GM21786 (cell line): ENCODE measurements around the gene PTPRN2.
"Not testable (repeated sequence)": the region's sequence is repeated elsewhere in the genome, so short reads cannot be mapped to it uniquely, and the experiment has no call there.

Source experiments
- ATAC-seq: cut with Tn5 transposase; IDR thresholded peaks from one replicate; pipeline ENCODE4 v1.9.1; 2021; ENCODE audit not compliant: unreplicated experiment

PTPRN2 gene

GRCh38 chr7:157850481-157851444 is 736.9 kb downstream of the PTPRN2 start:
- no peak for ATAC-seq

- ATAC-seq: no peak
These were observed 737.9 kb downstream of the PTPRN2 start for GRCh38 chr7:157849726-157850125.

GRCh38 chr7:157849341-157849596 is 738.4 kb downstream of the PTPRN2 start:
- ATAC-seq: no peak

GRCh38 chr7:157848508-157849340 is 738.9 kb downstream of the PTPRN2 start:
- no peak for ATAC-seq

- ATAC-seq: not testable (repeated sequence)
These were observed 739.7 kb downstream of the PTPRN2 start for GRCh38 chr7:157847756-157848487.

GRCh38 chr7:157846746-157847145 is 740.9 kb downstream of the PTPRN2 start:
- ATAC-seq: not testable (repeated sequence)

GRCh38 chr7:157846271-157846670 is 741.4 kb downstream of the PTPRN2 start:
- ATAC-seq: no peak

GRCh38 chr7:157845203-157845835 is 742.3 kb downstream of the PTPRN2 start:
- ATAC-seq: no peak

GRCh38 chr7:157844611-157845010 is 743.0 kb downstream of the PTPRN2 start:
- ATAC-seq: no peak

GRCh38 chr7:157844141-157844540 is 743.5 kb downstream of the PTPRN2 start:
- ATAC-seq: no peak

GRCh38 chr7:157843336-157844140 is 744.1 kb downstream of the PTPRN2 start:
- ATAC-seq: no peak

GRCh38 chr7:157841773-157842370 is 745.8 kb downstream of the PTPRN2 start:
- ATAC-seq: no peak

GRCh38 chr7:157840914-157841772 is 746.5 kb downstream of the PTPRN2 start:
- no peak for ATAC-seq

GRCh38 chr7:157840174-157840913 is 747.3 kb downstream of the PTPRN2 start:
- ATAC-seq: no peak

GRCh38 chr7:157839672-157840167 is 747.9 kb downstream of the PTPRN2 start:
- no peak for ATAC-seq

- ATAC-seq: no peak
These were observed 748.4 kb downstream of the PTPRN2 start for GRCh38 chr7:157839226-157839625.

GRCh38 chr7:157837561-157837960 is 750.1 kb downstream of the PTPRN2 start:
- no peak for ATAC-seq

GRCh38 chr7:157837047-157837446 is 750.6 kb downstream of the PTPRN2 start:
- ATAC-seq: no peak
